HL-60/S4 treated with phorbol 12-myristate 13-acetate at 8.2 ng/mL for 4 days and 3 days (cell line): ENCODE data around the gene MS4A2.
"Not testable (repeated sequence)": the region's sequence is repeated elsewhere in the genome, so short reads cannot be mapped to it uniquely, and the experiment has no call there.

Source experiments
- in situ Hi-C: fragments of 300-500 bp; cut with MboI; formaldehyde crosslinking; loops from 2 replicates; pipeline ENCODE4 v1.15.0; 2022; ENCODE audit warnings: low sequenced_read_pairs

Gene MS4A2

GRCh38 chr11:60100516-60100915 is 12.1 kb downstream of the MS4A2 start:
- in situ Hi-C loops: no loop called here

- in situ Hi-C loops: not testable (repeated sequence)
Observed at GRCh38 chr11:60101368-60101767, 12.9 kb downstream of the MS4A2 start.

GRCh38 chr11:60104471-60105115 is 16.1 kb downstream of the MS4A2 start:
- in situ Hi-C loops: not testable (repeated sequence)

- in situ Hi-C loops: not testable (repeated sequence)
Observed at GRCh38 chr11:60108631-60109030, 20.2 kb downstream of the MS4A2 start.

- in situ Hi-C loops: no loop called here
Observed at GRCh38 chr11:60111793-60112192, 23.3 kb downstream of the MS4A2 start.

- in situ Hi-C loops: no loop called here
Observed at GRCh38 chr11:60116996-60117790, 28.7 kb downstream of the MS4A2 start.

- in situ Hi-C loops: no loop called here
Observed at GRCh38 chr11:60118338-60118737, 29.9 kb downstream of the MS4A2 start.

GRCh38 chr11:60119710-60120109 is 31.2 kb downstream of the MS4A2 start:
- in situ Hi-C loops: no loop called here

- in situ Hi-C loops: no loop called here
Observed at GRCh38 chr11:60121264-60121663, 32.8 kb downstream of the MS4A2 start.

- in situ Hi-C loops: no loop called here
Observed at GRCh38 chr11:60122414-60123036, 34.1 kb downstream of the MS4A2 start.

- in situ Hi-C loops: no loop called here
Observed at GRCh38 chr11:60124802-60125432, 36.5 kb downstream of the MS4A2 start.

- in situ Hi-C loops: no loop called here
Observed at GRCh38 chr11:60125956-60126585, 37.6 kb downstream of the MS4A2 start.

GRCh38 chr11:60127311-60127811 is 38.9 kb downstream of the MS4A2 start:
- in situ Hi-C loops: no loop called here

- in situ Hi-C loops: no loop called here
Observed at GRCh38 chr11:60128376-60128775, 39.9 kb downstream of the MS4A2 start.

- in situ Hi-C loops: not testable (repeated sequence)
Observed at GRCh38 chr11:60128866-60129265, 40.4 kb downstream of the MS4A2 start.

GRCh38 chr11:60129853-60130252 is 41.4 kb downstream of the MS4A2 start:
- in situ Hi-C loops: no loop called here

- in situ Hi-C loops: no loop called here
Observed at GRCh38 chr11:60130496-60130895, 42.0 kb downstream of the MS4A2 start.

GRCh38 chr11:60131912-60132311 is 43.4 kb downstream of the MS4A2 start:
- in situ Hi-C loops: no loop called here

GRCh38 chr11:60133917-60134316 is 45.5 kb downstream of the MS4A2 start:
- in situ Hi-C loops: no loop called here

GRCh38 chr11:60143768-60144167 is 55.3 kb downstream of the MS4A2 start:
- in situ Hi-C loops: no loop called here

- in situ Hi-C loops: no loop called here
Observed at GRCh38 chr11:60145677-60146076, 57.2 kb downstream of the MS4A2 start.
